ENCODE results near the gene SHC4. TPM values are rescaled to one million over a fixed set of nuclear protein-coding genes. Genes with fewer than 3 reads are reported as not detected.
A peak's percentile ranks its signal among the peaks of the same experiment; 100 is the strongest.

SHC4 gene
- polyA plus RNA-seq, 1 donor from 2014 or later = 4.5 TPM

DNA sequence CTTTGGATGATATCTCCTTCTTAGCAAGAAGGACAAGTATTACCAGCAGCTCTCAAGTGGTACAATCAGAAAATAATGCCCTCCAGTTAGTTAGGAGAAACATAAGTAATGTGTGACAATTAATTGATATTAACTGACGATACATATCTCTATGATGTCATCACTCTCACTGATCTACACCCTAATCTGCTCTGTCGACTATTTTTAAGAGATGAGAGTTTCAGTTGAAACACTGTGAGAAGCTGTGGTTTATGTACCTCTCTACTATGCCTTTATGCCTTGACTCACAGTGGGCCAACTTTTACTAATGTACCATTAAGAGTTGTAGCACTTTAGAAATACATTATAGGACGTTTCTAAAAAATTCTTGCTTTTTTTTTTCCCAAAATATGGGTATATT is 161.5 kb downstream of the SHC4 start:
- Histone ChIP-seq H3K4me2 (ENCODE audit: low read length) (no peak overlapping the region), H3K9ac (ENCODE audit: low read length) (no peak overlapping the region), H3K4me3 (ENCODE audit: low read length) (no peak overlapping the region), H3K27me3 (ENCODE audit: insufficient read depth, low read depth, low read length) (no peaks in the 10 kb centered on the region), H3K36me3 (ENCODE audit: insufficient read depth, low read length) (no peaks in the 10 kb centered on the region), H3F3A (ENCODE audit: insufficient read depth, low read length, poor library complexity, severe bottlenecking) (no peaks in the 10 kb centered on the region), H4K20me1 (ENCODE audit: insufficient read depth) (no peaks in the 10 kb centered on the region), H3K79me2 (replicated peaks; ENCODE audit: insufficient read depth, low read length) (no peaks in the 10 kb centered on the region), H2AFZ (ENCODE audit: low read depth, low read length) (no peak overlapping the region), H3K27ac (ENCODE audit: low read length) (no peak overlapping the region), H3K9me2 (ENCODE audit: insufficient read depth, low read length) (no peaks in the 10 kb centered on the region), H3K9me3 (ENCODE audit: low read length) (no peaks in the 10 kb centered on the region)
- TF ChIP-seq SMC3 (conservative IDR thresholded peaks at IDR 0.05; ENCODE audit: poor library complexity) (no peak), RAD21 (conservative IDR thresholded peaks at IDR 0.05) (no peak)

DNA sequence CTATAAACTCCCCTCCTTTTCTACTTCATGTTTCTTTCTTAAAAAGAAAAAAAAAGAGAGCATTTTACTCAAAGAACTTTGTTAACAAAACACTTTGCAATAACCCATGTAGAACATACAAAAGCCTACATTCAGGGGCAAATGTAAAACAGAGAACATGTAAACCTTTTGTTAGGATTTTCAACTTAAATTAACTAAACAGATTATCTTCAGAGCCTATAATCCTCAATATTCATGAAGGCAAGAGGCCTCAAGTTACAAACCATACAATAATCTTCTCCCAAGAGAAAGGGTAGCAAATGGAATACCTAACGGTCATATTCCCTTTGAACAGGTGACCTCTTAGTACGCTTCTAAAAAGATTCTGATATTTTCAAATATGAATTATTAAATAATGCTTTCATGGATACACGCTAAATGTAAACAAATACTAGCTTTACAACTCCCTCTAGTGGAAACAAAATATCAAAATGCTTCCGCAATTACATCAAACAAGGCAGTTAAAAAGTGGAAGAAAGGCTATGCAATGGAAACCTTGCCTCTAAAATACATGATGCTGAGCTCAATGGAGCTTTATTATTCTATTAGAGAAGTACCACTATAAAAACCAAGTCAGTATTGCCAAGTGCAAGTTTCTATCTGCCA is 162.8 kb downstream of the SHC4 start:
- Histone ChIP-seq H3F3A (ENCODE audit: insufficient read depth, low read length, poor library complexity, severe bottlenecking) (no peaks in the 10 kb centered on the region), H3K27me3 (ENCODE audit: insufficient read depth, low read depth, low read length) (no peaks in the 10 kb centered on the region), H3K79me2 (replicated peaks; ENCODE audit: insufficient read depth, low read length) (no peaks in the 10 kb centered on the region), H4K20me1 (ENCODE audit: insufficient read depth) (no peaks in the 10 kb centered on the region), H3K9me3 (ENCODE audit: low read length) (no peaks in the 10 kb centered on the region), H2AFZ (ENCODE audit: low read depth, low read length) (no peak overlapping the region), H3K9ac (ENCODE audit: low read length) (no peak overlapping the region), H3K4me3 (ENCODE audit: low read length) (no peak overlapping the region), H3K36me3 (ENCODE audit: insufficient read depth, low read length) (no peaks in the 10 kb centered on the region), H3K27ac (ENCODE audit: low read length) (no peak overlapping the region), H3K4me2 (ENCODE audit: low read length) (no peak overlapping the region), H3K9me2 (ENCODE audit: insufficient read depth, low read length) (no peaks in the 10 kb centered on the region)
- TF ChIP-seq, protein P1, sequence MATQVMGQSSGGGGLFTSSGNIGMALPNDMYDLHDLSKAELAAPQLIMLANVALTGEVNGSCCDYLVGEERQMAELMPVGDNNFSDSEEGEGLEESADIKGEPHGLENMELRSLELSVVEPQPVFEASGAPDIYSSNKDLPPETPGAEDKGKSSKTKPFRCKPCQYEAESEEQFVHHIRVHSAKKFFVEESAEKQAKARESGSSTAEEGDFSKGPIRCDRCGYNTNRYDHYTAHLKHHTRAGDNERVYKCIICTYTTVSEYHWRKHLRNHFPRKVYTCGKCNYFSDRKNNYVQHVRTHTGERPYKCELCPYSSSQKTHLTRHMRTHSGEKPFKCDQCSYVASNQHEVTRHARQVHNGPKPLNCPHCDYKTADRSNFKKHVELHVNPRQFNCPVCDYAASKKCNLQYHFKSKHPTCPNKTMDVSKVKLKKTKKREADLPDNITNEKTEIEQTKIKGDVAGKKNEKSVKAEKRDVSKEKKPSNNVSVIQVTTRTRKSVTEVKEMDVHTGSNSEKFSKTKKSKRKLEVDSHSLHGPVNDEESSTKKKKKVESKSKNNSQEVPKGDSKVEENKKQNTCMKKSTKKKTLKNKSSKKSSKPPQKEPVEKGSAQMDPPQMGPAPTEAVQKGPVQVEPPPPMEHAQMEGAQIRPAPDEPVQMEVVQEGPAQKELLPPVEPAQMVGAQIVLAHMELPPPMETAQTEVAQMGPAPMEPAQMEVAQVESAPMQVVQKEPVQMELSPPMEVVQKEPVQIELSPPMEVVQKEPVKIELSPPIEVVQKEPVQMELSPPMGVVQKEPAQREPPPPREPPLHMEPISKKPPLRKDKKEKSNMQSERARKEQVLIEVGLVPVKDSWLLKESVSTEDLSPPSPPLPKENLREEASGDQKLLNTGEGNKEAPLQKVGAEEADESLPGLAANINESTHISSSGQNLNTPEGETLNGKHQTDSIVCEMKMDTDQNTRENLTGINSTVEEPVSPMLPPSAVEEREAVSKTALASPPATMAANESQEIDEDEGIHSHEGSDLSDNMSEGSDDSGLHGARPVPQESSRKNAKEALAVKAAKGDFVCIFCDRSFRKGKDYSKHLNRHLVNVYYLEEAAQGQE (IDR thresholded peaks at IDR 0.05; ENCODE audit: borderline replicate concordance) = no peak
- TF ChIP-seq, protein P2, sequence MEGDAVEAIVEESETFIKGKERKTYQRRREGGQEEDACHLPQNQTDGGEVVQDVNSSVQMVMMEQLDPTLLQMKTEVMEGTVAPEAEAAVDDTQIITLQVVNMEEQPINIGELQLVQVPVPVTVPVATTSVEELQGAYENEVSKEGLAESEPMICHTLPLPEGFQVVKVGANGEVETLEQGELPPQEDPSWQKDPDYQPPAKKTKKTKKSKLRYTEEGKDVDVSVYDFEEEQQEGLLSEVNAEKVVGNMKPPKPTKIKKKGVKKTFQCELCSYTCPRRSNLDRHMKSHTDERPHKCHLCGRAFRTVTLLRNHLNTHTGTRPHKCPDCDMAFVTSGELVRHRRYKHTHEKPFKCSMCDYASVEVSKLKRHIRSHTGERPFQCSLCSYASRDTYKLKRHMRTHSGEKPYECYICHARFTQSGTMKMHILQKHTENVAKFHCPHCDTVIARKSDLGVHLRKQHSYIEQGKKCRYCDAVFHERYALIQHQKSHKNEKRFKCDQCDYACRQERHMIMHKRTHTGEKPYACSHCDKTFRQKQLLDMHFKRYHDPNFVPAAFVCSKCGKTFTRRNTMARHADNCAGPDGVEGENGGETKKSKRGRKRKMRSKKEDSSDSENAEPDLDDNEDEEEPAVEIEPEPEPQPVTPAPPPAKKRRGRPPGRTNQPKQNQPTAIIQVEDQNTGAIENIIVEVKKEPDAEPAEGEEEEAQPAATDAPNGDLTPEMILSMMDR (IDR thresholded peaks at IDR 0.05; ENCODE audit: poor library complexity, severe bottlenecking) = peak; percentile 69
- TF ChIP-seq SMC3 (conservative IDR thresholded peaks at IDR 0.05; ENCODE audit: poor library complexity) (peak; percentile 68), POLR2AphosphoS5 (IDR thresholded peaks at IDR 0.05) (no peak), RAD21 (conservative IDR thresholded peaks at IDR 0.05) (peak; percentile 68), MXI1 (conservative IDR thresholded peaks at IDR 0.05; ENCODE audit: poor library complexity, severe bottlenecking) (no peak), TAF1 (IDR thresholded peaks at IDR 0.05; ENCODE audit: low read depth) (no peak), EZH2 (IDR thresholded peaks at IDR 0.05; ENCODE audit: borderline replicate concordance, insufficient read depth, low read length, poor library complexity, severe bottlenecking) (no peak), EP300 (conservative IDR thresholded peaks at IDR 0.05; ENCODE audit: poor library complexity, severe bottlenecking) (no peak)
